CD4-positive, alpha-beta T cell treated with Interferon gamma for 1 hour (primary cell): Measurements from ENCODE around the gene C11orf68.
"Not testable (repeated sequence)": the region's sequence is repeated elsewhere in the genome, so short reads cannot be mapped to it uniquely, and the experiment has no call there.

ENCODE experiments used
- DNase-seq: peaks from one replicate; pipeline ENCODE4 v3.0.0-alpha.2; 2020

Gene C11orf68

DNA sequence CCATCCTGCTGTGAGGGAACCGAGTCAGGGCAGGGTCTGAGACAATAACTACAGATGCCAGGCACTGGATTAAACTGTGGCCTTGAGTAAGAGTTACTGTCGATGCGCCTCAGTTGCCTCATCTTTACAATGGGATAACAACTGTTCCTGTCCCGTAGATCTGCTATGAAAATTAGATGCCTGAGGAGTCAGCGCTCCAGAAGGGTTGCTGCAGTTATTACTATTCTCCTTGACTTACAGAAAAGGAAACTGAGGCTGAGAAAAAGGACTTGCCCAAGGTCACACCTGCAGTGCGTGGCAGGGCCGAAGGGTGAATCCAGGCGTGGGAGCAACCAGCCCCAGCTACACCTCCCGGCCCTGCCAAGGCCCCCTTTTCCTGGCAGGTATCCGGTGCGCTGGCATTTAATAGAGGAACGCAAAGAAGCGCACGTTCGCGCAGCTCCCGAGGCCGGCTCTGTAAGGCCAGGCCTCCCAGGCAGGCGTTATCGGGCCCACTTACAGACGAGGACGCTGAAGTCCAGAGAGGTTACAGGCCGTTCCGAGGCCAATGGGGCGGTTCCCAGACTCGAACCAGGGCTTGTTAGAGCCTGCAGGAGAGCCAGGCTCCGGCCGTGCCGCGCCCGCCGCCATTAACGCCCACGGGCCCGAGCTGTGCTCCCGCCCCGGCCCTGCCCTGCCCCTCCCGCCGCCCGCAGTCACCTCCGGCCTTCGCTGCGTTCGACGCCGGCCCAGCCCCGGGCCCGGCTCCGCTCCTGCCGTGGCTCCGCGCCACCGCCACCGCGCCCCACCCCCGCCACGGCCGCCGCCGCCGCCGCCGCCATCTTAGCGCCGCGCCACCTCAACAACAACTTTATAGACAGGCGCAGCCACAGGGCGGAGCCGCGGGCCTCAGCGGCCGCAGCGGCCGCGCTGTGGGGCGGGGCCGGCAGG lies at the start of gene C11orf68:
Gene C11orf68 (minus strand): TSS at position 852 of the 930 bp plus-strand sequence. CDS start 31 bp downstream, at position 821.
- DNase-seq, result no peak

DNA sequence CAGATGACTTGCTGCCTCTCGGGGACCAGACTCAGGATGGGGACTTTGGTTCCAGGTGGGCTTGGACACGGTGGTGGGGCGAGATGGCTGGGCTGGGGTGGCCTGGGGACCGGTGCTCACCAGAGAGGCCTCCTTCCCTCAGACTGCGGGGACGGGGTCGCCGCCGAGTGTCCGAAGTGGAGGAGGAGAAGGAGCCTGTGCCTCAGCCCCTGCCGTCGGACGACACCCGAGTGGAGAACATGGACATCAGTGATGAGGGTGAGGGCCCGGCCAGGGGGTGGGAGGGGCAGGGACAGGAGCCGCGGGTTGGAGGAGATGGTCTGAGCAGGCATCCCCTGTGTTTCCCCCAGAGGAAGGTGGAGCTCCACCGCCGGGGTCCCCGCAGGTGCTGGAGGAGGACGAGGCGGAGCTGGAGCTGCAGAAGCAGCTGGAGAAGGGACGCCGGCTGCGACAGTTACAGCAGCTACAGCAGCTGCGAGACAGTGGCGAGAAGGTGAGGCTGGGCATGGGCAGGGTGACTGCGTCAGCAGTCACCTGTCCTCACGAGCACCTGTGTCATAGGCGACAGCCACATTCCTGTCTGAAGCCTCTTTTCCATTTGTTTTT lies 48.6 kb upstream of the C11orf68 start:
- DNase-seq, result no peak

DNA sequence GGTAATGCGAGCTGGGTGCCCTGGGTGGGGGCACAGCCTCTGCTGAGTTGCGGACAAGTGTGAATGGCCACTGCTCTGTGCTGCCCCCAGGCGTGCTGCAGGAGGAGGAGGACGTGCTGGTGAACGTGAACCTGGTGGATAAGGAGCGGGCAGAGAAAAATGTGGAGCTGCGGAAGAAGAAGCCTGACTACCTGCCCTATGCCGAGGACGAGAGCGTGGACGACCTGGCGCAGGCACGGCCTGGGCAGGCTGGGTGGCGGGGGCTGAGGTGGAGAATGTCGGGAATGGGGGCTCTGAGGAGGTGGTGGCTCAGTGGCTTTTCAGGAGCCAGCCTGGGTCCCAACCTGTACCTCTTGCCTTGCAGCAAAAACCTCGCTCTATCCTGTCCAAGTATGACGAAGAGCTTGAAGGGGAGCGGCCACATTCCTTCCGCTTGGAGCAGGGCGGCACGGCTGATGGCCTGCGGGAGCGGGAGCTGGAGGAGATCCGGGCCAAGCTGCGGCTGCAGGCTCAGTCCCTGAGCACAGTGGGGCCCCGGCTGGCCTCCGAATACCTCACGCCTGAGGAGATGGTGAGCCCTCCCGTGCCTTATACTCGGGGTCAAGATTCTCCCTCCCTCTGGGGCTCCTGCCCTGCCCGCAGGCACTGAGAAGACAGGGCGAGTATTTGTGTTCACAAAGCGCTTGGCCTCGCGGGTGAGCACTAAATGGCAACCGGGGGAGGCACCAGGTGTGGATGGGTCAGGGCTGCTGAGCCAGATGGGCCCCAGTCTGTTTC lies 47.3 kb upstream of the C11orf68 start:
- DNase-seq, result no peak

DNA sequence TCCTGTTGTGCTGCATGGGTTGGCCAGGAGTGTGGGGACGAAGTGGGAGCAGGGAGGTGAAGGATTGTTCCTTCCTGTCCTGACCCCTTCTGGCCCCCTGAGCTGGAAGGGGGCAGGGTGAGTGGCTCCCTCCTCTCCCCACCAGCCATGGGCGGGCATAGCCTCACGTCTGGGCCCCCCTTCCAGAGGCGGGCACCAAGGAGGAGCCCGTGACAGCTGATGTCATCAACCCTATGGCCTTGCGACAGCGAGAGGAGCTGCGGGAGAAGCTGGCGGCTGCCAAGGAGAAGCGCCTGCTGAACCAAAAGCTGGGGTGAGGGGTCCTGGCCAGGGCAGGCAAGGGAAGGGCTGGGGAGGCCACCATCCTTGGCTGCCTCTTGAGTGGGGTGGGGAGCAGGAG lies 46.0 kb upstream of the C11orf68 start:
- DNase-seq, result no peak

DNA sequence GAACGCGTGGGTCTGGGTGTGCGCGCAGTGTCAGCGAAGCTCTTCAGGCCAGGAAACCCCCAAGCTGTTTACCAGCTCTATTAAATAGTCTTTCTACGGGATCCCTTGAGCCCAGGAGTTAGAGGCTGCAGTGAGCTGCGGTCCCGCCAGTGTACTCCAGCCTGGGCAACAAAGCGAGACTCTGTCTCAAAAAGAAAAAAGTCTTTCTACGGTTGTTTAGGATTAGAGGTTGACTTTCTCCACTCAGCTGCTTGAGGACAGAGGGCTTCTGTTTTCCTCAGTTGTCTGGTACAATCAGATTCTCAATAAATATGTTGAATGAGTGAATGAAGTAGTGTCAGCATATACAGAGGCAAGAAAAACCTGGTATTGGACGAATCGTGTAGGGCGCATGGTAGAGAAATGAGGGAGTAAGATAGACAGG lies 43.3 kb upstream of the C11orf68 start:
- DNase-seq, result peak; percentile 58

DNA sequence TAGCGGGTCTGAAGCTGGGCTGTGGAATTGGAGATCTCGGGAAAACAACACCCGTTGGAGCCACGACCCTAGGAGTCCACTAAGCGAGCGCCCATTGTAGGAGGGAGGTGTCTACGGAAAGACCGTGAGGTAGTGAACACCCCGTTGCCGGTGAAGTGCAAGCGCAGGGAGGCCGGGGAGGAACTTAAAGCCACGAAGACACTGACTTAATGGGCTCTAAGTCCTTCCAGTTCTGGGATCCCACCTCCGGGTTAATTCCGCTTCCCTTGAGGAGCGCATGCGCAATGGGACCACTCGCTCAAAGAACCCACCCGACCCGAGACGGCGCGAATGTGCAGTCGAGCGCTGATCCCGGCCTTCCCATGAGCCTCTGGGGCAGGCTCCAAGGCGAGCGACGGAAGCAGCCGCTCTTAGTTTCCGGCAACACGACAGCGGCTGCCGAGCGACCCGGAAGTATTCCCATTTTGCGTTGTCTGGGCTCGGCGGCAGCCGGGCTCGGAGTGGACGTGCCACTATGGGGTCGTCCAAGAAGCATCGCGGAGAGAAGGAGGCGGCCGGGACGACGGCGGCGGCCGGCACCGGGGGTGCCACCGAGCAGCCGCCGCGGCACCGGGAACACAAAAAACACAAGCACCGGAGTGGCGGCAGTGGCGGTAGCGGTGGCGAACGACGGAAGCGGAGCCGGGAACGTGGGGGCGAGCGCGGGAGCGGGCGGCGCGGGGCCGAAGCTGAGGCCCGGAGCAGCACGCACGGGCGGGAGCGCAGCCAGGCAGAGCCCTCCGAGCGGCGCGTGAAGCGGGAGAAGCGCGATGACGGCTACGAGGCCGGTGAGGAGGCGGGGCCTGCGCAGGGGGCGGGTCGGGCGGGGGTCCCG lies 42.6 kb upstream of the C11orf68 start, which contains the start of gene SART1:
Gene SART1 (plus strand): TSS at position 468 of the 874 bp plus-strand sequence. CDS start 47 bp downstream, at position 515.
- peak; percentile 98 for DNase-seq

DNA sequence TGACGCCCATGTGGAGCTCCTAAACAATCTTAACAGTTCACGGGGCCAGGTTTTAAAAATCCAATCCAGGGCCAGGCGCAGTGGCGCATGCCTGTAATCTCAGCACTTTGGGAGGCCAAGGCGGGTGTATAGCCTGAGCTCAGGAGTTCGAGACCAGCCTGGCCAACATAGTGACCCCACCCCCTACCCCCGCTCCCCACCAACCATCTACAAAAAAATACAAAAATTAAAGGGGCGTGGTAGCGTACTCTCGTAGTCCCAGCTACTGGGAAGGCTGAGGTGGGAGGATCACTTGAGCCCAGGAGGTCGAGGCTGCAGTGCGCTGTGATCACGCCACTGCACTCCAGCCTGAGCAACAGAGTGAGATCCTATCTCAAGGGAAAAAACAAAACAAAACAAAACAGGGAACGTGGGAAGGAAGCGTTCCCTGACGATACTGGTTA lies 42.0 kb upstream of the C11orf68 start:
- DNase-seq, result no peak

DNA sequence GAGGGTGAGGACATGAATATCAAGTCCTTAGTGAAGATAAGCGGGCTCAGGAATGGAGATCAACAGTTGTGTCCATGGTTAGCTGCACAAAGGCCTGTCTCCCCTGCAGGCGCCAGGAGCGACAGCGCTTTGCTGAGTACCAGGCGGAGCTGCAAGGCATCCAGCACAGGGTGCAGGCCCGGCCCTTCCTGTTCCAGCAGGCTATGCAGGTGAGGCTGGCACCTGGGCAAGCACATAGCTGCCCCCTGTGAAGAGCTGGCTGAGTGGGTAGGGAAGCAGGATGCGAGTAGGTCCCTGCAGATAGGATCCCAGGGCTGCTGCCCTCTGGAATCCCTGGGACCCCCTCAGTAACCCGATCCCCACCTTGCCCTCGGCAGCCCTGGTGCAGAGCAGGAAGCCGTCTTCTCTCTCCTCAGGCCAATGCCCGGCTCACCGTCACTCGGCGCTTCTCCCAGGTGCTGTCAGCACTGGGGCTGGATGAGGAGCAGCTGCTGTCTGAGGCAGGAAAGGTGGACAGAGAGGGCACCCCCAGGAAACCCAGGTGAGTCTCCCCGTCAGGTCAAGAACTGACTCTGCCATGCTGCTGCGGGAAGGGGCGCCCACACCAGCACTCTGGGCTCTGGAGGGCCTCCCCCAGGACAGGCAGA lies 40.0 kb upstream of the C11orf68 start:
- DNase-seq, result no peak

DNA sequence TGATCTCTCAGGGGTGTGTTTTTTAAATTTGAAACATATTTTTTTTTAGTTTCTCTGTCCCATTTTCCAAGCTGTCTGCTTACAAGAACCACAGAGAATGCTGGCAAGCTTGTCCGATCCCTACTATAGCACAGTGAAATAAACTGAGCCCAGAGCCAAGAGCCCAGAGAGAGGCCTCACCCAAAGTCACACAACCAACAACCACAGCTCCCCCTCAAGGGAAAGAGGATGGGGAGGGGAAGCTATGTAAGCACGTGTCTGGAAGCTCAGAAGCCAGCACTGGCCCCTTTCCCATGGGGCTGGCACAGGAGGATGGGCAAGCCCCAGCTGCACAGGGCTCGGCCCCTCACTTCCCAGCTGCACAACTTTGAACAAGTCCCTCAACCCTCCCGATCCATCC lies 39.4 kb upstream of the C11orf68 start:
- no peak for DNase-seq

DNA sequence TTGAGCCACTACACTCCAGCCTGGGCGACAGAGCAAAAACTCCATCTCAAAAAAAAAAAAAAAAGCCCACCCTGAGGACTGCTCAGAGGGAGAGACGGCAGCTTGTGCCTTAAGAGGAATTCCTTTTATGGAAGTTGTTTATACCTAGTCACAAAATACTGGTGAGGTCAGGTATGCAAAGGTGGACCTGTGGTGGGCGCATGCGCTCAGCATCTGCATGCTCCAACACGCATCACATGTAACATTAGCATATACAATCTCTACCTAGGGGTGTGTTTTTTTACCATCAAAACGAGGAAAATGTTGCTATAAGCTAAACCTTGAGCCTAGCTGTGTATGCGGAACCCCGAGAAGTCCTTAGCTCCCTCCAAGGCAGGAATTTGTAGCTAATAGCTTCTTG lies 35.9 kb upstream of the C11orf68 start:
- DNase-seq, result no peak

DNA sequence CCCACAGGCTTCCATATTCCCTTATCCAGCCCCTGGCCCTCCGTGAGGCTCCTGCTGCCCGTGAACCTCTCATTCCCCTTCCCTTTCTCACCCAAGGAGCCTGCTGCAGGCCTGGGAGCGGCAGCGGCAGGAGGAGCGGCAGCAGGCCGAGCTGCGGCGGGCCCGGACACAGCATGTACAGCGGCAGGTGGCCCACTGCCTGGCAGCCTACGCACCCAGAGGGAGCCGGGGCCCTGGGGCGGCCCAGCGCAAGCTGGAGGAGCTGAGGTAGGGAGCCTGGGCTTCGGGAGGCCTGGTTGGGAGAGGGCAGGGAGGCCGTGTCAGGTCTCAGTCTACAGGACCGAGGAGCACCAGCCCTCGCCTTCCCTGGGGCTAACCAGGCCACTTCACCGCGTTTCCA lies 34.6 kb upstream of the C11orf68 start:
- DNase-seq, result no peak

DNA sequence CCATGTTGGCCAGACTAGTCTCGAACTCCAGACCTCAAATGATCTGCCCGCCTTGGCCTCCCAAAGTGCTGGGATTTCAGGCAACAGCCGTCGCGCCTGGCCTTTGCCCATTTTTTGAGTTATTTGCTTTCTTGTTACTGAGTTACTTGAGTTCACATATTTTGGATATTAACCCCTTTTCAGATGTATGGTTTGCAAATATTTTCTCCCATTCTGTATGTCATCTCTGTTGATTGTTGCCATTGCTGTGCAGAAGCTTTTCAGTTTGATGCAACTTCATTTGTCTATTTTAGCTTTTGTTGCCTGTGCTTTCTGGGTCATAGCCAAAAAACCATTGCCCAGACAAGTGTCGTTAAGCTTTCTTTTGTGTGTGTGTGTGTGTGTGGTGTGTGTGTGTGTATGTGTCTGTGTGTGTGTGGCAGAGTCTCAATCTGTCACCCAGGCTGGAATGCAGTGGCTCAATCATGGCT lies 33.2 kb upstream of the C11orf68 start:
- DNase-seq, result no peak

DNA sequence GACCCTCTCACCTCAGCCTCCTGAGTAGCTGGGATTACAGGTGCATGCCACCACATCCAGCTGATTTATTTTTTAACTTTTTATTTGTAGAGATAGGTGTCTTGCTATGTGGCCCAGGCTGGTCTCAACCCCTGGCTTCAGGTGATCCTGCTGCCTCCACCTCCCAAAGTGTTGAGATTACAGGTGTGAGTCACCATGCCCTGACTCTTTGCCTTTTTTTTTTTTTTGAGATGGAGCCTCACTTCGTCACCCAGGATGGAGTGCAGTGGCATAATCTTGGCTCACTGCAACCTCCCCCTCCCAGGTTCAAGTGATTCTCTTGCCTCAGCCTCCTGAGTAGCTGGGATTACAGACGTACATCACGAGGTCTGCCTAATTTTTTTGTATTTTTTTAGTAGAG lies 32.8 kb upstream of the C11orf68 start:
- DNase-seq, result not testable (repeated sequence)

DNA sequence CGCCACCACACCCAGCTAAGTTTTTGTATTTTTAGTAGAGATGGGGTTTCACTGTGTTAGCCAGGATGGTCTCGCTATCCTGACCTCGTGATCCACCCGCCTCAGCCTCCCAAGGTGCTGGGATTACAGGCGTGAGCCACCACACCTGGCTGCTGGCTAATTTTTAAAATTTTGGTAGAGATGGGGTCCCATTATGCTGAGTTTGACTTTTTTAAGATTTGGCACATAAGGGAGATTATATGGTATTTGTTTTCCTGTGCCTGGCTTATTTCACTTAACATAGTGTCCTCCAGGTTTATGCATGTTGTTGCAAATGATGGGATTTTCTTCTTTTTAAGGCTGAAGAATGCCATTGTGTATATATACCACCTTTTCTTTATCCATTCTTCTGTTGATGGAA lies 31.8 kb upstream of the C11orf68 start:
- not testable (repeated sequence) for DNase-seq

DNA sequence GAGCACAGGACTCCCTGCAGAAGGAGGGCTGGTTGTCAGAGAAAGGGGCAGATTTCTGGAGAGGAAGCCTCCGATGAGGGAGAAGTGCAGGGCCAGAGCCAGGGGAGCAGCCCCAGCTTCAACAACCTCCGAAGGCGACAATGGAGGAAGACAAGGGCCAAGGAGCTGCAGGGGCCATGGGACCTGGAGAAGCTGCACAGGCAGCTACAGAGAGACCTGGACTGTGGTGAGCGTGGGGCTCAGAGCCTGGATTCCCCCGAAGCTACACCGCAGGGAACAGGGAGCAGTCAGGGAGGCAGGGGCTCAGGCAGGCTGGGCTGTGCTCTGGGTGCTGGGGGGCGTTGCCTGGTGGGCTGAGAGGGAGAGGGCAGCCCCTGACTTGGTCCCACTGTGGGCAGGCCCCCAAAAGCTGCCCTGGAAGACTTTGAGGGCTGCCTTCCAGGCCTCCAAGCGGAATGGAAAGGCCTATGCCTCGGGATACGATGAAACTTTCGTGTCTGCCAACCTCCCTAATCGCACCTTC lies 28.8 kb upstream of the C11orf68 start:
- no peak for DNase-seq

DNA sequence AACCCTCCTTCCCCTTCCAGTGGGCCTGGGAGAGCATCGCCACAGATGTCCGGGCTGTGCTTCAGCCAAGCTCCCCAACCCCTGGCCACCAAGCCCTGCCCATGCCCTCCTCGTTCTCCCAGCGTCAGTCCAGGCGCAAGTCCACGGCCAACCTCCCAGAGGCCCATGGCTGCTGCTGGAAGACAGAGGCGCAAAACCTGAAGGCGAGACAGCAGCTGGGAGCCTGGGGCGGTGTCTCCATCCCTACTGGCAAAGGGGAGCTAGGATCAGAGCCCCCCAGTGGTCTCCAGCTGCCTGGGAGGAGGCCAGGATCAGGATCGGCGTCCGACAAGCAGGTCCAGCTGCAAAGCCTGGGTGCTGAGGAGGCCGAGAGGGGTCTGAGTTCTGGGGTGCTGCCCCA lies 28.3 kb upstream of the C11orf68 start:
- no peak for DNase-seq

DNA sequence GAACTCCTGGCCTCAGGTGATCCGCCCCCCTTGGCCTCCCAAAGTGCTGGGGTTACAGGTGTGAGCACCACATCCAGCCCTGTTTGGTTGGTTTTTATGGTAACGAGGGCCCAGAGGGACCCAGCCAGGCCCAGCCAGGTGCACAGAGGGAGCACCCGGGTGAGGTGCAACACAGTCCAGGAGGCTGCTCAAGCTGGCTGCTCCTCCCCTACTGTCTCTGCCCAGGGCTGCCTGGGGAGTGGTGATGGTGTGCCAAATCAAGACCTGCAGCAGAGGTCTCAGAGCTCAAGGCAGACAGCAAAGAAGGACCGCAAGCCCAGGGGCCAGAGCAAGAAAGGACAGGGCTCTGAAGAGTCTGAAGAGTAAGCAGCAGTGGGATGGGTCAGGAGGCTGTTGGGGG lies 27.8 kb upstream of the C11orf68 start:
- DNase-seq, result no peak

DNA sequence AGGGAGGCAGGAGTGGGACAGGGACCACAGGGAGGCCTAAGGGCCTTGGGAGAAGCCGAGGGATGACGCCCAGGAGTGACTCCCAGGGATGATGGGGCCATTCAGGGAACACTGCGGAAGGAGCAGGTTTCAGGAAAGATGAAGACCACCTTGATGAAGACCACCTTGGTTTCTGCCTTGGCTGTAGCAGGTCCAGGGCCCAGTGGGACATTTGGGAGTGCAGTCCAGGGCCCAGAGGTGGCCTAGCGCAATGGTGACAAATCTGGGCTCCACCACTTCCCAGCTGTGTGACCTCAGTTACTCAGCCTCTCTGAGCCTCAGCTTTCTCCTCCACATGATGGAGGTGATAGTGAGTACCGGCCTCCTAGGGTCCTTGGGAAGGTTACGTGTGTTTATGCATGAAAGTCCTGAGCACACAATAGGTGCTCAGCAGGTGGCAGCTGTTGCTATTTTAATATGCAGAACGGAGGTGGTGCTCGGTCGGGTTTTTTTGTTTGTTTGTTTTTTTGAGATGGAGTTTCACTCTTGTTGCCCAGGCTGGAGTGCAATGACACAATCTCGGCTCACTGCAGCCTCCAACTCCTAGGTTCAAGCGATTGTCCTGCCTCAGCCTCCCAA lies 27.2 kb upstream of the C11orf68 start:
- no peak for DNase-seq

DNA sequence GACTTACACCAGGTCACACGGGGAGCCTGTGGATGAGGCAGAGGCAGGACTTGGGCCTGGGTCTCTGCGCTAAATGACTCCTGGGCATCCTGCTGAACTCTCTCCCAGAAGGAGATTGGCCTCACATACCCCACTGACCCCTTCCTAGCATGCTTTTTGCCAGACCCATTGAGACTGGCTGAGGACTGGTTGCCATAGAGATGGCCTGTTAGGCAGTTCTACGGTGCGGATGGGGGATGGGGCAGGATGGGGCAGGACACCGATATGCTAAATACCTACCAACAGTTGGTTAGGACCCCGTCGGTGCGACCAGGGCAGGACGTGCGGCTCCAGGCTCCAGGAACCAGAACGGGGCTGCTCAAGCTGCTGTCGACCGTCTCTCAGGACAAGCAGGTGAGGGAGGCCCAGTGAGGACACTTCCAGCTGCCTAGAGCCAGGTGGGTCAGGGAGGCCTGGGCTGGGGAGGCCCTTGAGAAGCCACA lies 26.6 kb upstream of the C11orf68 start, which contains the start of gene TSGA10IP:
Gene TSGA10IP (plus strand): TSS at position 51 of the 482 bp plus-strand sequence. CDS start 196 bp downstream, at position 247.
- DNase-seq, result no peak

DNA sequence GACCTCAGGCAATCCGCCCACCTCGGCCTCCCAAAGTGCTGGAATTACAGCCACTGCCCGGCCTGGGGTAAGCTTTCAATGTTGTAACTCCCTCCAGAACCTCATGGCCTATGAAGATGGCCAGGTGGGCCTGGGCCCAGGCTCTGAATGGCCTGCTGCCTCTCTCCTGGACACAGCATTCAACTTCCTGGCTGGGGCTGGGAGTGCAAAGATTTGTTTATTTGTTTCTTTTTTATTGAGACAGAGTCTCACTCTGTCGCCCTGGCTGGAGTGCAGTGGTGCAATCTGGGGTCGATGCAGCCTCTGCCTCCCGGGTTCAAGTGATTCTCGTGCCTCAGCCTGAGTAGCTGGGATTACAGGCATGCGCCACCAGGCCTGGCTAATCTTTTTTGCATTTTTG lies 25.9 kb upstream of the C11orf68 start:
- DNase-seq, result no peak

DNA sequence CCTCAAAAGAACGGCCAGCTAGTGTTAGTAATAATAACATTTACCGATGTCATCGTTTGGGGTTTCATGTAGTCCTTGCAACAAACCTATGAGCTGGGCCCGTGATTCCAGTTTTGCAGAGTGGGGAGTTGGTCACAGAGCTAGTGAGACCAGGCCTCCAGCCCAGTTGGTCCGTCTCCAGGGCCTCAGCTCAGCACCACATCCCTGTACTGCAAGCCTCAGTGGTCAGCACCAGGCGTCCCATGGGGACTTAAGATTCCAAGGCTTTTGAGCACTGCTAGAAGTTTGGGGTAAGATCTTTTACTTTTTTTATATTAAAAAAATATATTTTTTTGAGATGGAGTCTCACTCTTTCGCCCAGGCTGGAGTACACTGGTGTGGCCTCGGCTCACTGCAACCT lies 25.3 kb upstream of the C11orf68 start:
- no peak for DNase-seq
